HepG2 (cell line): Measurements from ENCODE around the gene SRSF2. TPM values are rescaled to one million over a fixed set of nuclear protein-coding genes. Genes with fewer than 3 reads are reported as not detected.

Experiments
- ARNT2 ChIP-seq: sonication (generic); formaldehyde crosslinking; IDR thresholded peaks from 2 replicates; pipeline ENCODE4 v1.8.0; 2022; ENCODE audit warnings: mild to moderate bottlenecking, low read depth, missing genetic modification reagents, moderate library complexity
- BRCA1 ChIP-seq: sonication (generic); formaldehyde crosslinking; IDR thresholded peaks from 2 replicates; pipeline ENCODE4 v1.4.0; 2020; ENCODE audit warnings: missing genetic modification reagents
- GATAD2A ChIP-seq: IDR thresholded peaks from 2 replicates; pipeline ENCODE4 v1.6.1; 2016
- HINFP ChIP-seq: sonication (generic); formaldehyde crosslinking; IDR thresholded peaks from 2 replicates; pipeline ENCODE4 v1.4.0; 2020; ENCODE audit warnings: low read depth, mild to moderate bottlenecking, missing genetic modification reagents
- KDM6A ChIP-seq: IDR thresholded peaks from 2 replicates; pipeline ENCODE4 v1.6.1; 2016; ENCODE audit warnings: low read depth
- MATR3 ChIP-seq: sonication (generic); formaldehyde crosslinking; IDR thresholded peaks from 2 replicates; pipeline ENCODE4 v1.4.0; 2020; ENCODE audit warnings: missing genetic modification reagents
- NAIF1 ChIP-seq: sonication (generic); formaldehyde crosslinking; IDR thresholded peaks from 2 replicates; pipeline ENCODE4 v1.5.0; 2020; ENCODE audit warnings: mild to moderate bottlenecking, missing genetic modification reagents, borderline replicate concordance
- NFKBIZ ChIP-seq: IDR thresholded peaks from 2 replicates; pipeline ENCODE4 v1.6.1; 2018; ENCODE audit warnings: missing genetic modification reagents, missing compliant biosample characterization
- RCOR2 ChIP-seq: IDR thresholded peaks from 2 replicates; pipeline ENCODE4 v1.6.1; 2016; ENCODE audit warnings: missing biosample characterization, missing genetic modification reagents
- RFX1 ChIP-seq: fragments of 450-650 bp; IDR thresholded peaks from 2 replicates; pipeline ENCODE4 v1.6.1; 2017
- RFXAP ChIP-seq: sonication (generic); formaldehyde crosslinking; IDR thresholded peaks from 2 replicates; pipeline ENCODE4 v1.4.0; 2020; ENCODE audit warnings: missing genetic modification reagents, borderline replicate concordance
- SNAPC2 ChIP-seq: sonication (generic); formaldehyde crosslinking; IDR thresholded peaks from 2 replicates; pipeline ENCODE4 v1.8.1; 2022; ENCODE audit warnings: mild to moderate bottlenecking, missing genetic modification reagents
- STAG1 ChIP-seq: sonication (generic); formaldehyde crosslinking; IDR thresholded peaks from 2 replicates; pipeline ENCODE4 v1.4.0; 2020; ENCODE audit warnings: missing genetic modification reagents
- THAP9 ChIP-seq: sonication (generic); formaldehyde crosslinking; IDR thresholded peaks from 2 replicates; pipeline ENCODE4; 2020; ENCODE audit warnings: missing genetic modification reagents, mild to moderate bottlenecking, borderline replicate concordance
- TRAFD1 ChIP-seq: sonication (generic); formaldehyde crosslinking; IDR thresholded peaks from 2 replicates; pipeline ENCODE4 v1.5.1; 2020; ENCODE audit warnings: missing genetic modification reagents, mild to moderate bottlenecking, borderline replicate concordance
- TSC22D2 ChIP-seq: sonication (generic); formaldehyde crosslinking; IDR thresholded peaks from 2 replicates; pipeline ENCODE4 v1.5.1; 2020; ENCODE audit warnings: missing genetic modification reagents, mild to moderate bottlenecking, borderline replicate concordance
- ZEB1 ChIP-seq: IDR thresholded peaks from 2 replicates; pipeline ENCODE4 v1.6.1; 2012; ENCODE audit warnings: mild to moderate bottlenecking, low read depth, inconsistent platforms; ENCODE audit not compliant: insufficient replicate concordance
- ZFX ChIP-seq: sonication (generic); formaldehyde crosslinking; IDR thresholded peaks from 2 replicates; pipeline ENCODE4 v1.4.0; 2020; ENCODE audit warnings: mild to moderate bottlenecking, low read depth, missing genetic modification reagents, moderate library complexity
- ZNF326 ChIP-seq: sonication (generic); formaldehyde crosslinking; IDR thresholded peaks from 2 replicates; pipeline ENCODE4 v1.4.0; 2020; ENCODE audit warnings: missing genetic modification reagents, borderline replicate concordance
- ZNF337 ChIP-seq: sonication (generic); formaldehyde crosslinking; IDR thresholded peaks from 2 replicates; pipeline ENCODE4 v1.5.1; 2020; ENCODE audit warnings: missing genetic modification reagents, low read depth, mild to moderate bottlenecking, borderline replicate concordance
- ZNF441 ChIP-seq: sonication (generic); formaldehyde crosslinking; IDR thresholded peaks from 2 replicates; pipeline ENCODE4 v1.7.0; 2021; ENCODE audit warnings: missing genetic modification reagents, borderline replicate concordance
- ZNF556 ChIP-seq: sonication (generic); formaldehyde crosslinking; IDR thresholded peaks from 2 replicates; pipeline ENCODE4 v1.4.0; 2020; ENCODE audit warnings: mild to moderate bottlenecking, missing genetic modification reagents, borderline replicate concordance
- ZNF562 ChIP-seq: sonication (generic); formaldehyde crosslinking; IDR thresholded peaks from 2 replicates; pipeline ENCODE4 v1.8.0; 2022; ENCODE audit warnings: missing genetic modification reagents, borderline replicate concordance
- polyA plus RNA-seq, 8 experiments: library from polyadenylated mRNA; depleted of rRNA in 3 of 8; stranded (reverse) in 7 of 8; unstranded in 1 of 8; fragments of >200 nt; fragmentation: Illumina TruSeq in 4 of 8; extraction: Trizol in 4 of 8; gene quantifications; 2 replicates each; pipeline versions ENCODE4 v1.2.1 to v1.2.3, GENCODE V29; 2011 to 2016; ENCODE audit warnings: low read depth in 4 of 8, missing spikeins in 1 of 8, mixed read lengths in 1 of 8; ENCODE audit not compliant: insufficient read depth in 1 of 8
- total RNA-seq, 5 experiments: library from RNA; depleted of rRNA; stranded (reverse); fragments of >200 nt; fragmentation: Illumina TruSeq; extraction: Trizol; gene quantifications; 2 replicates each; pipeline ENCODE4 v1.2.3, GENCODE V29; 2016; ENCODE audit warnings: low read depth in 1 of 5
- TF ChIP-seq, protein P1 (sequence below): sonication (generic); formaldehyde crosslinking; IDR thresholded peaks from 2 replicates; pipeline ENCODE4 v1.8.1; 2023; ENCODE audit warnings: mild to moderate bottlenecking, moderate library complexity, missing genetic modification reagents

Gene SRSF2
- total and polyA plus RNA-seq, 2 of the 13 experiments (the other 11 are each of a cell fraction or from before 2014, with no cell fraction given): 306 to 319 TPM

- TF ChIP-seq RCOR2 (no peak), TRAFD1 (CRISPR knock-in tag) (peak; percentile 21; the same call in 1 of the 2 replicates), RFXAP (peak; percentile 73; the same call in 1 of the 2 replicates), ZEB1 (no peak), NAIF1 (CRISPR knock-in tag) (peak; percentile 4; the same call in 1 of the 2 replicates), GATAD2A (CRISPR knock-in tag) (peak; percentile 60), NFKBIZ (CRISPR knock-in tag) (peak; percentile 88), KDM6A (CRISPR knock-in tag) (peak; percentile 11; the same call in 1 of the 2 replicates), ARNT2 (CRISPR knock-in tag) (peak; percentile 94), TSC22D2 (CRISPR knock-in tag) (peak; percentile 96), HINFP (CRISPR knock-in tag) (peak; percentile 73; the same call in 1 of the 2 replicates), RFX1 (no peak), ZNF337 (CRISPR knock-in tag) (no peak; the same call in 1 of the 2 replicates), ZNF441 (CRISPR knock-in tag) (peak; percentile 56; the same call in 1 of the 2 replicates), MATR3 (CRISPR knock-in tag) (no peak), STAG1 (CRISPR knock-in tag) (peak; percentile 27; the same call in 1 of the 2 replicates), ZNF556 (CRISPR knock-in tag) (no peak; the same call in 1 of the 2 replicates), ZFX (CRISPR knock-in tag) (peak; percentile 98), SNAPC2 (peak; percentile 15; the same call in 1 of the 2 replicates), BRCA1 (peak; percentile 98), THAP9 (CRISPR knock-in tag) (peak; percentile 91; the same call in 1 of the 2 replicates), ZNF562 (CRISPR knock-in tag) (no peak; the same call in 1 of the 2 replicates), ZNF326 (no peak)
- TF ChIP-seq, protein P1, sequence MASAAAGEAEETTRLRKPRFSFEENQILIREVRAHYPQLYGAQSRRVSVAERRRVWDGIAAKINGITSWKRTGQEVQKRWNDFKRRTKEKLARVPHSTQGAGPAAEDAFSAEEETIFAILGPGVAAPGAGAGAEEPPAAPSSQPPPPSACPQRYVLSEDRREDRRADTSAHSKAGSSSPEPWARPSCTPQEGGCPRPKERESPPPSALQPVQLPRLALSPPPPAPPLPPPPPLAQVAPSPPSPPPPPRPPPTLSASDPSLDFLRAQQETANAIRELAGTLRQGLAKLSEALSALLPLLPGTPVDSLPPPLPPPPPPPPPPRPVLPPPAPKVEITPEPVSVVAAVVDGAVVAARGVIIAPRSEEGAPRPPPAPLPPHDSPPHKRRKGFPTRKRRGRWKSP (CRISPR knock-in tag): peak; percentile 28; the same call in 1 of the 2 replicates
These were observed at the start of gene SRSF2 (continued) for GRCh38 chr17:76737082-76737675.
